Endodermal cell (in vitro differentiated cells): ENCODE results near the gene DNAH2. TPM values are rescaled to one million over a fixed set of nuclear protein-coding genes. Genes with fewer than 3 reads are reported as not detected.

Experiments used
- DNase-seq: peaks from one replicate; pipeline ENCODE4 v3.0.0-alpha.2; 2017
- H3K27ac ChIP-seq: 2 replicates; pipeline ENCODE4 v1.5.1; 2013; ENCODE audit warnings: mild to moderate bottlenecking, low read depth, low read length, moderate library complexity
- H3K27me3 ChIP-seq: 2 replicates; pipeline ENCODE4 v1.6.1; 2013; ENCODE audit warnings: mild to moderate bottlenecking, low read length, moderate library complexity; ENCODE audit not compliant: insufficient read depth, control insufficient read depth, poor library complexity, severe bottlenecking
- H3K36me3 ChIP-seq: 2 replicates; pipeline ENCODE4 v1.7.0; 2013; ENCODE audit warnings: mild to moderate bottlenecking, low read length, moderate library complexity; ENCODE audit not compliant: control insufficient read depth, insufficient read depth
- H3K4me1 ChIP-seq: one replicate; pipeline ENCODE4 v1.7.0; 2013; ENCODE audit warnings: low read length; ENCODE audit not compliant: control insufficient read depth, insufficient read depth
- H3K4me3 ChIP-seq: 2 replicates; pipeline ENCODE4 v1.5.1; 2013; ENCODE audit warnings: mild to moderate bottlenecking, low read length, moderate library complexity
- H3K9ac ChIP-seq: 2 replicates; pipeline ENCODE4 v1.6.1; 2013; ENCODE audit warnings: mild to moderate bottlenecking, low read length, moderate library complexity; ENCODE audit not compliant: poor library complexity, severe bottlenecking; ENCODE audit errors: extremely low read depth
- H3K9me3 ChIP-seq: 2 replicates; pipeline ENCODE4 v1.6.1; 2013; ENCODE audit warnings: mild to moderate bottlenecking, low read length, moderate library complexity; ENCODE audit not compliant: control insufficient read depth
- H3K27ac Mint-ChIP-seq: 2 replicates; pipeline ENCODE4 v1.8.0; 2020; ENCODE audit warnings: mixed read lengths
- H3K27me3 Mint-ChIP-seq: 2 replicates; pipeline ENCODE4 v1.8.0; 2021; ENCODE audit warnings: mild to moderate bottlenecking, mixed read lengths; ENCODE audit not compliant: insufficient read depth
- H3K36me3 Mint-ChIP-seq: 2 replicates; pipeline ENCODE4 v1.8.0; 2020; ENCODE audit warnings: low read depth, mixed read lengths
- H3K4me1 Mint-ChIP-seq: 2 replicates; pipeline ENCODE4 v1.8.0; 2020; ENCODE audit warnings: mixed read lengths
- H3K4me3 Mint-ChIP-seq: 2 replicates; pipeline ENCODE4 v1.8.0; 2020; ENCODE audit warnings: mild to moderate bottlenecking, moderate library complexity, mixed read lengths
- H3K9me3 Mint-ChIP-seq: 2 replicates; pipeline ENCODE4 v1.8.0; 2020; ENCODE audit warnings: mild to moderate bottlenecking, mixed read lengths
- WGBS, 2 experiments: methylation state at CpG; one replicate each; pipeline versions ENCODE4 v1.1.5 to v1.1.7; 2013; ENCODE audit warnings: missing lambda C conversion rate in 2 of 2, mixed read lengths in 1 of 2; ENCODE audit not compliant: insufficient coverage in 1 of 2, insufficient read length in 1 of 2; 5-methylcytosine and 5-hydroxymethylcytosine counted together
- total RNA-seq, 2 donors: library from RNA; stranded (reverse); fragmentation: NEBNext Ultra II Directional in 1 of 2; extraction: Animal tissue kit (Norgen Biotek cat#: 25700) in 1 of 2; gene quantifications; 2 replicates in 1 of 2; 3 replicates in 1 of 2; pipeline ENCODE4 v1.2.1, GENCODE V29; 2021
- TF ChIP-seq, protein P1 (sequence below): fragments of 200-600 bp; sonication (generic); conservative IDR thresholded peaks from 2 replicates; pipeline ENCODE4 v1.5.0; 2021; ENCODE audit warnings: antibody characterized with exemption, mild to moderate bottlenecking

Gene DNAH2
- total RNA-seq, 2 donors from 2014 or later: 0.42 to 0.69 TPM

DNA sequence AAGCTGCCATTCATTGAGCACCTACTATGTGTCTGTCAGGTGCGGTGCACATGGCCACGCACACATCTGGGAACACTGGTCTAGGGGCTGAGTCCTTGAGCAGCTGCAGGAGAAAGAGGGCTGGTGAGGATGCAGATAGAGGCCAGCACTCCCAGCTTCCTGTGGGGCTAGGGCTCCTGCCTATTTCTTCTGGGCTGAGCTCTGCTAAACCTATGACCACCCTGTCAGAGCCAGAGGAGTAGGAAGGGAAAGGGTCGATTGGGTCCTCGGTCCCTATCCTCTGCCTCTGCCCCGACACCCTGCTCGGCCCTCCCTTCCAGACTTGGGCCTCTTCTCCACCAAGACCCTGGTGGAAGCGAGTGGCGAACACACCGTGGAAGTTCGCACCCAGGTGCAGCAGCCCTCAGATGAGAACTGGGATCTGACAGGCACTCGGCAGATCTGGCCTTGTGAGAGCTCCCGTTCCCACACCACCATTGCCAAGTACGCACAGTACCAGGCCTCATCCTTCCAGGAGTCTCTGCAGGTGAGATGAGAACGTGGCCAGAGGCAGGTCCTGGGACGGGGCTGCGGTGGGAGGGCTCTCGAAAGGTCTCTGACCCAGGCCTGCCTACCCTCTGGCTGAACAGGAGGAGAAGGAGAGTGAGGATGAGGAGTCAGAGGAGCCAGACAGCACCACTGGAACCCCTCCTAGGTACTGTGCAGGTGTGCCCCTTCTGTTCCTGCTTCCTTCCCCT lies 133.3 kb downstream of the DNAH2 start:
- Histone ChIP-seq H3K9me3 (no peaks in the 10 kb centered on the region), H3K4me1 (no peaks in the 10 kb centered on the region), H3K27ac (no peak overlapping the region), H3K27me3 (no peaks in the 10 kb centered on the region), H3K9ac (no peak overlapping the region), H3K36me3 (peaks cover 46% of the 10 kb centered on the region), H3K4me3 (no peak overlapping the region)
- no peaks in the 10 kb centered on the region for H3K9me3 Mint-ChIP-seq
- WGBS, 2 experiments: 84 to 94% methylated on average over 7 to 17 of the region's 17 CpGs
- DNase-seq: peak; percentile 70
- peak overlapping the region; percentile 74 for H3K27ac Mint-ChIP-seq
- peaks cover 51% of the 10 kb centered on the region for H3K36me3 Mint-ChIP-seq
- TF ChIP-seq, protein P1, sequence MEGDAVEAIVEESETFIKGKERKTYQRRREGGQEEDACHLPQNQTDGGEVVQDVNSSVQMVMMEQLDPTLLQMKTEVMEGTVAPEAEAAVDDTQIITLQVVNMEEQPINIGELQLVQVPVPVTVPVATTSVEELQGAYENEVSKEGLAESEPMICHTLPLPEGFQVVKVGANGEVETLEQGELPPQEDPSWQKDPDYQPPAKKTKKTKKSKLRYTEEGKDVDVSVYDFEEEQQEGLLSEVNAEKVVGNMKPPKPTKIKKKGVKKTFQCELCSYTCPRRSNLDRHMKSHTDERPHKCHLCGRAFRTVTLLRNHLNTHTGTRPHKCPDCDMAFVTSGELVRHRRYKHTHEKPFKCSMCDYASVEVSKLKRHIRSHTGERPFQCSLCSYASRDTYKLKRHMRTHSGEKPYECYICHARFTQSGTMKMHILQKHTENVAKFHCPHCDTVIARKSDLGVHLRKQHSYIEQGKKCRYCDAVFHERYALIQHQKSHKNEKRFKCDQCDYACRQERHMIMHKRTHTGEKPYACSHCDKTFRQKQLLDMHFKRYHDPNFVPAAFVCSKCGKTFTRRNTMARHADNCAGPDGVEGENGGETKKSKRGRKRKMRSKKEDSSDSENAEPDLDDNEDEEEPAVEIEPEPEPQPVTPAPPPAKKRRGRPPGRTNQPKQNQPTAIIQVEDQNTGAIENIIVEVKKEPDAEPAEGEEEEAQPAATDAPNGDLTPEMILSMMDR: no peak
- peaks cover 33% of the 10 kb centered on the region for H3K27me3 Mint-ChIP-seq
- peaks cover 14% of the 10 kb centered on the region for H3K4me1 Mint-ChIP-seq
- H3K4me3 Mint-ChIP-seq: peak overlapping the region; percentile 47

DNA sequence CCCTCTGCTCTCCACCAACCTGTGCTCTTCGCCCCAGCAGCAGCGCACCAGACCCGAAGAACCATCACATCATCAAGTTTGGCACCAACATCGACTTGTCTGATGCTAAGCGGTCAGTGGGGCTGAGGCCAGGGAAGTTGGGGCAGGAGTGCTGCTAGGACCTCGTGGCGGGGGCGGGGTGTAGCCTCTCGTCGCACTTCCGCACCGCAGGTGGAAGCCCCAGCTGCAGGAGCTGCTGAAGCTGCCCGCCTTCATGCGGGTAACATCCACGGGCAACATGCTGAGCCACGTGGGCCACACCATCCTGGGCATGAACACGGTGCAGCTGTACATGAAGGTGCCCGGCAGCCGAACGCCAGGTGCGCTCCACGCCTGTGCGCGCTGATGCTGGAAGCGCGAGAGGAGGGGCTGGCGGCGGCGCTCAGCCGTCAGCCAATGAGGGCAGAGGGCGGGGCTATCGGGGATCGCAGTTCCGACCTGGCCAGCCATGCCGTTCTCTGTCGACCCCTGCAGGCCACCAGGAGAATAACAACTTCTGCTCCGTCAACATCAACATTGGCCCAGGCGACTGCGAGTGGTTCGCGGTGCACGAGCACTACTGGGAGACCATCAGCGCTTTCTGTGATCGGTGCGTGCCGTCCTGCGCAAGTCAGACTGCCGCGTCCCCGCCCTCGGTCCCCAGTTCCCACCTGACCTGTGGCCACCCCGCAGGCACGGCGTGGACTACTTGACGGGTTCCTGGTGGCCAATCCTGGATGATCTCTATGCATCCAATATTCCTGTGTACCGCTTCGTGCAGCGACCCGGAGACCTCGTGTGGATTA lies 134.1 kb downstream of the DNAH2 start:
- peaks cover 14% of the 10 kb centered on the region for H3K4me1 Mint-ChIP-seq
- Histone ChIP-seq H3K9ac (no peak overlapping the region), H3K27me3 (no peaks in the 10 kb centered on the region), H3K27ac (no peak overlapping the region), H3K9me3 (no peaks in the 10 kb centered on the region), H3K4me3 (no peak overlapping the region), H3K4me1 (no peaks in the 10 kb centered on the region), H3K36me3 (peaks cover 46% of the 10 kb centered on the region)
- peaks cover 36% of the 10 kb centered on the region for H3K27me3 Mint-ChIP-seq
- H3K36me3 Mint-ChIP-seq: peaks cover 47% of the 10 kb centered on the region
- WGBS, 2 experiments: 18 to 27% methylated on average over 35 to 60 of the region's 60 CpGs
- TF ChIP-seq, protein P1: peak; percentile 95
- DNase-seq: peak; percentile 99
- H3K27ac Mint-ChIP-seq: peak overlapping the region; percentile 74
- peak overlapping the region; percentile 47 for H3K4me3 Mint-ChIP-seq
- no peaks in the 10 kb centered on the region for H3K9me3 Mint-ChIP-seq

- H3K9me3 ChIP-seq: no peaks in the 10 kb centered on the region
- no peak overlapping the region for H3K9ac ChIP-seq
- H3K27ac ChIP-seq: no peak overlapping the region
- peaks cover 42% of the 10 kb centered on the region for H3K36me3 Mint-ChIP-seq
- H3K4me3 ChIP-seq: no peak overlapping the region
- H3K36me3 ChIP-seq: peaks cover 41% of the 10 kb centered on the region
- peaks cover 36% of the 10 kb centered on the region for H3K27me3 Mint-ChIP-seq
- no peaks in the 10 kb centered on the region for H3K4me1 ChIP-seq
- no peak for DNase-seq
- H3K27ac Mint-ChIP-seq: no peak overlapping the region
- TF ChIP-seq, protein P1: no peak
- peaks cover 14% of the 10 kb centered on the region for H3K4me1 Mint-ChIP-seq
- no peaks in the 10 kb centered on the region for H3K9me3 Mint-ChIP-seq
- WGBS, 2 experiments: 91 to 92% methylated on average over 15 to 20 of the region's 20 CpGs
- no peaks in the 10 kb centered on the region for H3K27me3 ChIP-seq
- H3K4me3 Mint-ChIP-seq: no peak overlapping the region
Measured at GRCh38 chr17:7852262-7852670, 134.7 kb downstream of the DNAH2 start.
